GM21576 (cell line): Measurements from ENCODE around the gene SSTR3.

Experiments used
- ATAC-seq: cut with Tn5 transposase; IDR thresholded peaks from one replicate; pipeline ENCODE4 v1.9.1; 2021; ENCODE audit warnings: mild to moderate bottlenecking, moderate library complexity; ENCODE audit not compliant: unreplicated experiment

The SSTR3 gene

GRCh38 chr22:37198258-37199102 lies 13.8 kb downstream of the SSTR3 start:
- ATAC-seq, result no peak

- ATAC-seq, result no peak
Observed at GRCh38 chr22:37197451-37198257, 14.6 kb downstream of the SSTR3 start.

- no peak for ATAC-seq
Observed at GRCh38 chr22:37196539-37197450, 15.5 kb downstream of the SSTR3 start.

- no peak for ATAC-seq
Observed at GRCh38 chr22:37195921-37196320, 16.4 kb downstream of the SSTR3 start.

GRCh38 chr22:37194750-37195149 lies 17.5 kb downstream of the SSTR3 start:
- ATAC-seq, result no peak

GRCh38 chr22:37193629-37194191 lies 18.6 kb downstream of the SSTR3 start:
- ATAC-seq, result no peak

- ATAC-seq, result no peak
Observed at GRCh38 chr22:37192741-37193140, 19.5 kb downstream of the SSTR3 start.

GRCh38 chr22:37192204-37192603 lies 20.1 kb downstream of the SSTR3 start:
- no peak for ATAC-seq

GRCh38 chr22:37190262-37190780 lies 22.0 kb downstream of the SSTR3 start:
- ATAC-seq, result no peak

- ATAC-seq, result no peak
Observed at GRCh38 chr22:37188901-37189466, 23.3 kb downstream of the SSTR3 start.

GRCh38 chr22:37187891-37188761 lies 24.2 kb downstream of the SSTR3 start, which contains the start of gene C1QTNF6:
Gene C1QTNF6, minus strand, starts transcription at chr22:37188247. Its CDS starts 34 bp downstream, at chr22:37188213.
- no peak for ATAC-seq

- no peak for ATAC-seq
Observed at GRCh38 chr22:37187552-37187890, 24.8 kb downstream of the SSTR3 start.

GRCh38 chr22:37186997-37187522 lies 25.2 kb downstream of the SSTR3 start:
- ATAC-seq, result no peak

GRCh38 chr22:37186228-37186996 lies 25.9 kb downstream of the SSTR3 start:
- no peak for ATAC-seq

- no peak for ATAC-seq
Observed at GRCh38 chr22:37185646-37186227, 26.5 kb downstream of the SSTR3 start.

GRCh38 chr22:37184816-37185541 lies 27.3 kb downstream of the SSTR3 start:
- ATAC-seq, result no peak

- ATAC-seq, result no peak
Observed at GRCh38 chr22:37184380-37184755, 27.9 kb downstream of the SSTR3 start.
